Mononuclear cell (primary cell): ENCODE results near the gene IL17B. TPM values are rescaled to one million over a fixed set of nuclear protein-coding genes. Genes with fewer than 3 reads are reported as not detected.
"Not testable (repeated sequence)": the region's sequence is repeated elsewhere in the genome, so short reads cannot be mapped to it uniquely, and the experiment has no call there.

Experiments
- H3K27me3 ChIP-seq: 2 replicates; pipeline ENCODE4 v1.6.0; 2011; ENCODE audit warnings: low read length, control low read depth; ENCODE audit not compliant: insufficient read depth
- H3K4me1 ChIP-seq: 2 replicates; pipeline ENCODE4 v1.5.1; 2011; ENCODE audit warnings: mild to moderate bottlenecking, low read length, control low read depth; ENCODE audit not compliant: insufficient read depth
- H3K4me3 ChIP-seq: 2 replicates; pipeline ENCODE4 v1.5.1; 2011; ENCODE audit warnings: mild to moderate bottlenecking, low read length, moderate library complexity
- H3K9me3 ChIP-seq: 2 replicates; pipeline ENCODE4 v1.5.1; 2011; ENCODE audit warnings: low read depth, mild to moderate bottlenecking, control low read depth, low read length
- total RNA-seq: library from RNA; depleted of rRNA; stranded (reverse); fragments of >200 nt; gene quantifications from one replicate; pipeline ENCODE4 v1.2.3, GENCODE V29; 2012

Gene IL17B
- total RNA-seq, 1 donor: not detected

GRCh38 chr5:149394996-149395395 is 15.9 kb upstream of the IL17B start:
- H3K4me1 ChIP-seq, H3K4me3 ChIP-seq, H3K9me3 ChIP-seq, H3K27me3 ChIP-seq: not testable (repeated sequence)

DNA sequence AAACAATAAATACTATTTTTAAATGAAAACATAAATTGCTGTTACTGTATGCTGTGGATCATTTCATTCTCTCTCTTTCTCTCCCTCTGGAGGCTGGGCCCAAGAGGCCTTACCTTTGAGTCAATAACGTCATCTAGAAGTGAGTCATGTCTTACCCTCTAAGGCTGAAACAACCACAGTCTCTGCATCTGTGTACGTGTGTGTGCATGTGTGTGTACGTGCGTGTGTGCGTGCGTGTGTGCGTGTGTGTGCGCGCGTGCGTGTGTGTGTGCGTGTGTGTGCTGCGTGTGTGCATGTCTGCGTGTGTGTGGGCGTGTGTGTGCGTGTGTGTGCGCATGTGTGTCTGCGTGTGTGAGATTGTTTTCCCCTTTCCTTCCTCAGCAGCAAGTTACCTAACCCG is 13.6 kb upstream of the IL17B start:
- Histone ChIP-seq H3K4me1 (no peaks in the 10 kb centered on the region), H3K27me3 (no peaks in the 10 kb centered on the region), H3K9me3 (no peaks in the 10 kb centered on the region), H3K4me3 (no peak overlapping the region)

GRCh38 chr5:149391524-149391923 is 12.4 kb upstream of the IL17B start:
- Histone ChIP-seq H3K4me3 (no peak overlapping the region), H3K9me3 (no peaks in the 10 kb centered on the region), H3K4me1 (no peaks in the 10 kb centered on the region), H3K27me3 (no peaks in the 10 kb centered on the region)

- not testable (repeated sequence) for H3K9me3 ChIP-seq, H3K27me3 ChIP-seq, H3K4me3 ChIP-seq
Observed at GRCh38 chr5:149391076-149391475, 12.0 kb upstream of the IL17B start.

DNA sequence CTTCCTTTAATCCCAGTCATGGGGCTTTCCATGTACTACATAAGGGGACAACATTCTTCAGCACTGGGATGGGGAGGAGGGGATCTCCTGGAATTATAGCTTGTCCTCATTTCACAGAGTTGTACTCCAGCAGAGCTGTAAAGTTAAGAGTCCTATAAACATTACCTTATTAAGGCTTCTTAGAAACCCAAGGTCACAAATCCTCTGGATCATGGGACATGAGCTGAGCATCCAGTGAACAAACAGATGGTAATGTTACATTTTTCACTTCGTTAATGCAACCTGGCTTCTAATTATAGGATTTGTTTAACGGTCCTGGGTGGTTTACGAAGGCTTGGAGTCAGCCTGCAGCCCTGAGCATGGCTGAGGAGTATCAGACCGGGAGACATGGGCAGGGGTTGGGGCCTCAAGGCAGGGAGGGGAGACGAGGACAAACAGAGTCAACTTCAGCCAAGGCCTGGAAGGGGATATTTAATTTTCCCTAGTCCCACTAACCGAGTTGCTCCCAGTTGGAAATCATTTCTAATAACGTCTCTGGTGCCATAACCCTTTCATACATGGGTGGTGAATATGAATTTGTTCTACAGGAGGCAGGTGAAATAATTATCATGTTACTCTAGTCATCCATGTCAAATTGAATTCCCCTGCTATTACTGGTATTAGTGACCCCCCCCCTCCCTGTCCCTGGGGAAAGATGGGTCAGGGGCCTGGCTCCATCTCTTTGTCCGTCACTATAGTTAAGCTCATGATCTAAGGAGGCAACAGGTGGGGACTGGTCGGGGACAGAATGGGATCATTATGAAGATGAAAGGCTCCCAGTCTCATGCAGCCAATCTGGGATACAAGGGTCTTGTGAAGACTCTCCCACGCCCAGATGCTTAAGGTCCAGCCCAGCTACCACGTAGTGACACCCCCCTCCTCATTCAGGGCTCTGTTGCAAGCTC is 10.7 kb upstream of the IL17B start:
- H3K27me3 ChIP-seq: no peaks in the 10 kb centered on the region
- no peaks in the 10 kb centered on the region for H3K4me1 ChIP-seq
- no peaks in the 10 kb centered on the region for H3K9me3 ChIP-seq
- H3K4me3 ChIP-seq: no peak overlapping the region

More at GRCh38 chr5:149391076-149391475, 12.0 kb upstream of the IL17B start:
- H3K4me1 ChIP-seq: not testable (repeated sequence)

DNA sequence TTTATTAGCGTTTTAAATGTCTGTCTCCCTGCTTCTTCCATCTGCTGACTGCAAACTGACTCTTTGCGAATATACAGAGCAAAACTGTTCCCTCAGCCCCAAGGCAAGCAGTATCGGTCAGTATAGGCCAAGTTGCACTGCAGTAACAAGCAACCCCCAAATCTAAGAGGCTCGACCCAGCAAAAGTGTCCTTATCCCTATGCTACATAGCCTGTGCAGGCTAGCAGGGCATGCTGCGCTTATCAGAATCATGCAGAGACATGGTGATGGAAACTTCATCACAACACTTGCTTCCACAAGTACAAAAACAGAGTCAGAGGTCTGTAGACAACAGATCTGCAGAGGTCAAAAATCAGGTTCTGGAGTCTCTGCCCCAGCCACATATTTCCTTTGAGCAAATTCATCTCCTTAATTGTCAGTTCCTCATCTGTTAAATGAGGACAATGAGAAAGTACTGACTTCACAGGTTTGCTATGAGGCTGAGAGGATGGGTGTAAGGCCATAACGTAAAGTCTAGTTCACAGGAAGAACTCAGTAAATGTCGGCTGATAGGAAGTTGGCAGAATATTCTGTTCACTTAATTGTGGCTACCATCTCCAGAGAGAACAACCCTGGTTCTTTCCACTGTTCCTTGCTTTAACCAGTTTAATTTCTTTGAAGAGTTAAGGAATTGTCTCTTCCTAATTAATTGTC is 9.6 kb upstream of the IL17B start:
- no peaks in the 10 kb centered on the region for H3K27me3 ChIP-seq

DNA sequence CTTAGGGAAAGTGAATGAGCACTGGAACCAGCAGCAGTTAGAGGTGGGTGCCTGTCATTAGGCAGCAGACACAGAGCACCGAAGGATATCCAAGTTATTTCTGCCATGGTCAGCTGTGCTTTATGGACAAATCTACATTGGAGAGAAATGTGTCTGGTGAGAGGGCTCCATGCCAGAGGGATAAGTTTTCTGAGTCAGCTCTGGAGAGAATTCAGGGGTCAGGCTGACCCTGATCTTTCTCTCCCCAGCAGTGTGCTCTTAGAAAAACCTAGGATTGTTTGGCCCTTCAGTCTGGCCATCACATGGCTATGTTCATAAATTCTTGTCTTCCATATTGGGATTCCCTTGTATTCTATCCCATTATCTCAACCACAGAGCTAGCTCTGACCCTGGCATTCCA is 8.9 kb upstream of the IL17B start:
- Histone ChIP-seq H3K4me3 (no peak overlapping the region), H3K27me3 (no peaks in the 10 kb centered on the region), H3K9me3 (no peaks in the 10 kb centered on the region), H3K4me1 (no peaks in the 10 kb centered on the region)

More for the DNA sequence above, 9.6 kb upstream of the IL17B start:
- Histone ChIP-seq H3K4me3 (no peak overlapping the region), H3K9me3 (no peaks in the 10 kb centered on the region), H3K4me1 (no peaks in the 10 kb centered on the region)

GRCh38 chr5:149387081-149387631 is 8.1 kb upstream of the IL17B start:
- H3K4me1 ChIP-seq: no peaks in the 10 kb centered on the region
- no peak overlapping the region for H3K4me3 ChIP-seq
- no peaks in the 10 kb centered on the region for H3K9me3 ChIP-seq
- H3K27me3 ChIP-seq: no peaks in the 10 kb centered on the region

DNA sequence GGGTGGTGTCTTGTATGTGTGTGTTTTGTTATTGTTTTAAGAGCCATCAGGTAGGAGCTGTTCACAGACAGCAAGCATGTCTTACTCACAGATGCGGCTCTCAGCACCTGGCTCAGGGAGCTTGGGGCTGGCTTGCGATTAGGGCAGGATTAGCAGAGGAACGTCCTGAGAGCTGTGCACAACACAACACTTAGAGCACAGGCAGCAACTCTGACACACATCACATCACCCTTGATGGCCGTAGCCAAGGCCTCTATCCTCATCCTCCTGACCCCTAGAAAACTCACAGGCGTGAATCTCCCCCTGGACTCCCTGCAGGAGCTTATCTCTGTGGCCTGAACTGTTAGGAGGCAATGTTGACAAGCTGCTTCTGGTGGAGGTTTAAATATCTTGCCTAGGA is 7.1 kb upstream of the IL17B start:
- no peaks in the 10 kb centered on the region for H3K4me1 ChIP-seq
- no peaks in the 10 kb centered on the region for H3K27me3 ChIP-seq
- H3K4me3 ChIP-seq: no peak overlapping the region
- H3K9me3 ChIP-seq: no peaks in the 10 kb centered on the region

DNA sequence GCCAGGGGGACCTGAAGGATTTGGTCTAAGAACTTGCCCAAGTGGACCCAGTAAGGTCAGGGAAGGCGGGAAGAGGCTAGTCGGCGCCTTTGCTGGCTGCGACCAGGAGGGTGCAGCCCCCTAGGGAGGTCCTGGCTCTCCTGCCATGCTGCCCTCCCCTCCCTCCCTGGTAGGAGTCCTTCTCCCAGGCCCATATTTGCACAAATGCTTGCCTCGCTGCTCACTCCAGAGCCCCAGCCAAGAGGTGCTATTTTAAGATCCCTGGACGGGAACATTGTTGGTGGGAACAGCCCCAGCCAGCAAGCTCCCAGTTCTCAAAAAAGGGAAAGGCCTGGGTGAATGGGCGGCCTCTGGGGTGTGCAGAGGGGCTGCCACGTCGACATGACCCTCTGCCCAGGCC is 4.3 kb upstream of the IL17B start:
- no peaks in the 10 kb centered on the region for H3K9me3 ChIP-seq
- H3K4me1 ChIP-seq: no peaks in the 10 kb centered on the region
- H3K27me3 ChIP-seq: no peaks in the 10 kb centered on the region
- H3K4me3 ChIP-seq: no peak overlapping the region

GRCh38 chr5:149382517-149383220 is 3.6 kb upstream of the IL17B start:
- H3K27me3 ChIP-seq: no peaks in the 10 kb centered on the region
- no peaks in the 10 kb centered on the region for H3K4me1 ChIP-seq
- H3K4me3 ChIP-seq: no peak overlapping the region
- no peaks in the 10 kb centered on the region for H3K9me3 ChIP-seq

DNA sequence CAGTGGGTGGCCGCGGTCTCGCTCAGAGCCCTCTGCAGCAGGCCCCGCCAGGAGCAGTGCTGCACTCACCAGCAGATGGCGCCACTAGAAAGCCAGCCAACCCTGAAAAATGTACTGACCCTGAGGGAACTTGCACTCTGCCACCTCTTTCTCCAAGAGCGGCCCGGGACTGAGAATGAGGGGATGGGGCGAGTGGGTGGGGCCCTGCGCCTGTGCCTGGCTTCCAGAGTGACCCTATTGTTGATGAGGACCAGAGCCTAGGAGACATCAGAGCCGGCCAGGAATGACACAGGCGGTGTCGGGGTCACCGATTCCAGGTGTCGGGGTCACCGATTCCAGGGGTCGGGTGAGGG is 2.9 kb upstream of the IL17B start:
- no peaks in the 10 kb centered on the region for H3K27me3 ChIP-seq
- H3K4me3 ChIP-seq: no peak overlapping the region
- no peaks in the 10 kb centered on the region for H3K4me1 ChIP-seq
- no peaks in the 10 kb centered on the region for H3K9me3 ChIP-seq

DNA sequence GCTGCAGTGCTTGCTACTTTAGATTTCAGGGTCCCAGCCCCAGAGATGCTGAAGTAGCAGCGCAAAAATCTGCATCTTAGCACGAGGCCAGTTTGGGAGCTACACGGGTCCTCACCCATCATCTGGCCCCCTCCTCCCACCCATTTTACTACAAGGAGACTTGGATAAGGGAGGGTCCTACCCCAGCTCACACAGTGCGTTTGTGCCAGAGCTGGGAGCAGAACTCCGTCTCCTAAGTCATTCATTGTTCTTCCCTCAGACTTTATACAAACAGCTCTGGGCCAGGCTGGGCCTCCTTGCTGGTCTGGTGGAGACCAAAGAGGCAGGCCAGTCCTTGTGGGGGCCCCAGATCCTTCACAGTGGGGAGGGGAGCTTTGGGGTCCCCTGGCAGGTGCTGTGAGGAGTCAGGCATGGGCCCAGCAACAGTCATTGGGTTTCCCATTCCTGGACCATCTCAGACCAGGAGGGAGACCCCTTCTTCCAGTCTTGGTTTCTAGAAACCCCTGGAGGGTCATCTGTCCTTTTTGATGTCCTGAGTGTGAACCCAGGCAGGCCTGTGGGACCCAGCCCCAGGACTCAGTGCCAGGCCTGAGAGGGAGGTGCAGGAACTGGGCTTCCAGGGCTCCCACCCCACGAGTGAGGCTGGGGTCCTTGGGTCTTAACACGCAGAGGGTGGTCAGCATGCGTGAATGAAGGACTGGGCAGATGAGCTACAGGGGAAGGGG is 2.3 kb upstream of the IL17B start:
- no peaks in the 10 kb centered on the region for H3K27me3 ChIP-seq
- no peaks in the 10 kb centered on the region for H3K9me3 ChIP-seq
- H3K4me1 ChIP-seq: no peaks in the 10 kb centered on the region
- H3K4me3 ChIP-seq: no peak overlapping the region

- H3K4me3 ChIP-seq: no peak overlapping the region
- H3K4me1 ChIP-seq: no peaks in the 10 kb centered on the region
- no peaks in the 10 kb centered on the region for H3K9me3 ChIP-seq
- H3K27me3 ChIP-seq: no peaks in the 10 kb centered on the region
Observed at GRCh38 chr5:149380466-149381121, 1.5 kb upstream of the IL17B start.
